K562 (cell line): ENCODE data around the gene FRMD4A. TPM values are rescaled to one million over a fixed set of nuclear protein-coding genes. Genes with fewer than 3 reads are reported as not detected.

ENCODE experiments used
- ARID2 ChIP-seq: fragments of 450-650 bp; IDR thresholded peaks from 2 replicates; pipeline ENCODE4 v1.6.1; 2017; ENCODE audit warnings: antibody characterized with exemption, mild to moderate bottlenecking
- CREM ChIP-seq: IDR thresholded peaks from 2 replicates; pipeline ENCODE4 v1.6.1; 2014; ENCODE audit warnings: antibody characterized with exemption, low read depth
- CXXC5 ChIP-seq: fragments of 250-450 bp; sonication (Bioruptor Pico); IDR thresholded peaks from 2 replicates; pipeline ENCODE4 v1.8.0; 2022; ENCODE audit warnings: inconsistent platforms, mild to moderate bottlenecking, moderate library complexity
- ELK1 ChIP-seq: sonication (generic); formaldehyde crosslinking; IDR thresholded peaks from 2 replicates; pipeline ENCODE4 v1.8.1; 2022; ENCODE audit warnings: missing genetic modification reagents
- LCOR ChIP-seq: sonication (generic); formaldehyde crosslinking; IDR thresholded peaks from 2 replicates; pipeline ENCODE4 v1.8.0; 2022; ENCODE audit warnings: mild to moderate bottlenecking, missing genetic modification reagents
- NFE2 ChIP-seq: IDR thresholded peaks from 2 replicates; pipeline ENCODE4 v1.6.1; 2014; ENCODE audit warnings: antibody characterized with exemption, low read depth
- RAD21 ChIP-seq, 2 experiments: fragments of 250-450 bp in 1 of 2; fragments of 450-650 bp in 1 of 2; sonication (Bioruptor Pico) in 1 of 2; formaldehyde crosslinking in 1 of 2; IDR thresholded peaks in 1 of 2; conservative IDR thresholded peaks in 1 of 2; 2 replicates each; pipeline versions ENCODE4 v1.4.0 to v1.8.0; 2020 to 2022; ENCODE audit warnings: mild to moderate bottlenecking in 2 of 2, moderate library complexity in 1 of 2
- RB1 ChIP-seq: fragments of 450-650 bp; IDR thresholded peaks from 2 replicates; pipeline ENCODE4 v1.6.1; 2017; ENCODE audit warnings: low read depth, mild to moderate bottlenecking
- SAFB2 ChIP-seq: fragments of 200-400 bp; formaldehyde crosslinking; IDR thresholded peaks from 2 replicates; pipeline ENCODE4 v1.6.1; 2018; ENCODE audit warnings: borderline replicate concordance, low read length, low read depth, moderate library complexity; ENCODE audit not compliant: severe bottlenecking
- SETDB1 ChIP-seq: IDR thresholded peaks from one replicate; pipeline ENCODE4 v1.6.1; 2012; ENCODE audit warnings: low read length, control low read depth, inconsistent platforms
- SMC3 ChIP-seq: conservative IDR thresholded peaks from 2 replicates; pipeline ENCODE4 v1.6.1; 2011; ENCODE audit warnings: low read depth, low read length, improper control_type of control experiment; ENCODE audit not compliant: insufficient read depth
- SREBF1 ChIP-seq: fragments of 150-350 bp; IDR thresholded peaks from 2 replicates; pipeline ENCODE4 v1.6.1; 2014; ENCODE audit warnings: antibody characterized with exemption, low read depth, low read length, borderline replicate concordance
- TAF1 ChIP-seq: IDR thresholded peaks from 2 replicates; pipeline ENCODE4 v1.6.1; 2011; ENCODE audit warnings: mild to moderate bottlenecking, low read length, moderate library complexity; ENCODE audit not compliant: insufficient read depth, control insufficient read depth, severe bottlenecking; ENCODE audit errors: extremely low read depth
- TCF7 ChIP-seq: sonication (generic); IDR thresholded peaks from 2 replicates; pipeline ENCODE4 v1.6.1; 2016; ENCODE audit warnings: antibody characterized with exemption, borderline replicate concordance
- TFAP4 ChIP-seq: sonication (generic); formaldehyde crosslinking; IDR thresholded peaks from 2 replicates; pipeline ENCODE4 v1.8.0; 2022; ENCODE audit warnings: missing genetic modification reagents, mild to moderate bottlenecking, moderate library complexity, borderline replicate concordance
- ZC3H4 ChIP-seq: sonication (generic); formaldehyde crosslinking; IDR thresholded peaks from 2 replicates; pipeline ENCODE4 v1.9.0; 2021; ENCODE audit warnings: missing genetic modification reagents, borderline replicate concordance
- ZNF407 ChIP-seq: fragments of 450-650 bp; IDR thresholded peaks from 2 replicates; pipeline ENCODE4 v1.6.1; 2016; ENCODE audit warnings: low read depth
- ZNF583 ChIP-seq: fragments of 250-450 bp; sonication (Bioruptor Pico); IDR thresholded peaks from 2 replicates; pipeline ENCODE4 v1.4.0; 2020
- polyA plus RNA-seq, 8 experiments: library from polyadenylated mRNA; depleted of rRNA in 4 of 8; stranded (reverse) in 5 of 8; unstranded in 3 of 8; fragments of >200 nt; fragmentation: Nextera tagmentation in 2 of 8; fragmentation: Illumina TruSeq in 1 of 8; extraction: Ambion mirVana in 2 of 8; extraction: Trizol in 1 of 8; gene quantifications; 2 replicates each; pipeline versions ENCODE4 v1.2.1 to v1.2.3, GENCODE V29; 2011 to 2014; ENCODE audit warnings: inconsistent platforms in 1 of 8, missing spikeins in 1 of 8
- total RNA-seq, 7 experiments: library from RNA; depleted of rRNA in 6 of 7; stranded (reverse); fragments of >200 nt in 6 of 7; fragmentation: Illumina TruSeq in 2 of 7; extraction: Trizol in 2 of 7; gene quantifications; 2 replicates each; pipeline versions ENCODE4 v1.2.1 to v1.2.3, GENCODE V29; 2011 to 2021; ENCODE audit warnings: low replicate concordance in 1 of 7

Gene FRMD4A
- total and polyA plus RNA-seq, 9 of the 15 experiments (the other 6 are each of a cell fraction or from before 2014, with no cell fraction given), result 0.80 to 5.2 (median 3.0) TPM

GRCh38 chr10:13659887-13660550, 670.7 kb downstream of the FRMD4A start (continued):
- TF ChIP-seq ZNF407 (0 out of 2 replicates have a peak, but pooled peaks have one; percentile 34), SMC3 (peak; percentile 95), TAF1 (no peak), ARID2 (peak; percentile 97), SETDB1 (no peak), SAFB2 (no peak), CREM (no peak), ZC3H4 (CRISPR knock-in tag) (no peak), ZNF583 (CRISPR knock-in tag) (no peak), TFAP4 (CRISPR knock-in tag) (no peak), NFE2 (0 out of 2 replicates have a peak, but pooled peaks have one; percentile 7), LCOR (CRISPR knock-in tag) (0 out of 2 replicates have a peak, but pooled peaks have one; percentile 44), RB1 (peak; percentile 56; the same call in 1 of the 2 replicates), TCF7 (no peak), ELK1 (CRISPR knock-in tag) (no peak), RAD21 (CRISPR knock-in tag; conservative IDR thresholded peaks at IDR 0.05 in 1 of 2, IDR thresholded peaks at IDR 0.05 in 1 of 2) (peak; percentile 83 to 96), CXXC5 (CRISPR knock-in tag) (no peak), SREBF1 (no peak)
